Endometrium (tissue), 2 donors: ENCODE results near the gene SLC30A10.
"Not testable (repeated sequence)": the region's sequence is repeated elsewhere in the genome, so short reads cannot be mapped to it uniquely, and the experiment has no call there.

Experiments
- FAIRE-seq: peaks from 2 replicates; lab custom pipeline; 2012; peaks lifted over from hg19 to GRCh38; lab: Jason Lieb, UNC
- donor health status: control.
- donor health status: control.

The SLC30A10 gene

GRCh38 chr1:219891846-219892245 lies 36.5 kb downstream of the SLC30A10 start:
- not testable (repeated sequence) for FAIRE-seq

- not testable (repeated sequence) for FAIRE-seq
Observed at GRCh38 chr1:219888667-219889066, 39.7 kb downstream of the SLC30A10 start.

- FAIRE-seq = no peak
Observed at GRCh38 chr1:219885680-219886079, 42.7 kb downstream of the SLC30A10 start.

- FAIRE-seq = no peak
Observed at GRCh38 chr1:219883400-219884332, 44.7 kb downstream of the SLC30A10 start.

- FAIRE-seq = no peak
Observed at GRCh38 chr1:219882755-219883154, 45.6 kb downstream of the SLC30A10 start.

GRCh38 chr1:219882096-219882495 lies 46.3 kb downstream of the SLC30A10 start:
- FAIRE-seq = no peak

- FAIRE-seq = no peak
Observed at GRCh38 chr1:219880765-219881457, 47.4 kb downstream of the SLC30A10 start.

- FAIRE-seq = no peak
Observed at GRCh38 chr1:219876798-219877209, 51.6 kb downstream of the SLC30A10 start.

GRCh38 chr1:219875860-219876259 lies 52.5 kb downstream of the SLC30A10 start:
- no peak for FAIRE-seq

- FAIRE-seq = not testable (repeated sequence)
Observed at GRCh38 chr1:219872538-219872937, 55.8 kb downstream of the SLC30A10 start.

GRCh38 chr1:219871427-219872057 lies 56.8 kb downstream of the SLC30A10 start:
- no peak for FAIRE-seq

- FAIRE-seq = not testable (repeated sequence)
Observed at GRCh38 chr1:219868615-219869014, 59.7 kb downstream of the SLC30A10 start.
